Adrenal gland (tissue), 12 donors: ENCODE results near the gene ZMYND8. TPM values are rescaled to one million over a fixed set of nuclear protein-coding genes. Genes with fewer than 3 reads are reported as not detected.

Source experiments
- DNase-seq, 7 donors: peaks; one replicate each; pipeline ENCODE4 v3.0.0-alpha.2; 2019 to 2020
- H3K27ac ChIP-seq, 5 donors: fragments of 200-600 bp; sonication (generic) in 4 of 5; 1 replicate in 3 of 5; 2 replicates in 2 of 5; pipeline versions ENCODE4 v1.5.1 to v1.8.0; 2016 to 2020; ENCODE audit warnings: mild to moderate bottlenecking in 1 of 5
- H3K27me3 ChIP-seq: fragments of 200-600 bp; 2 replicates; pipeline ENCODE4 v1.8.0; 2021
- H3K36me3 ChIP-seq, 2 donors: fragments of 200-600 bp; replicated peaks in 1 of 2; 1 replicate in 1 of 2; 2 replicates in 1 of 2; pipeline versions ENCODE4 v1.5.1 to v1.8.0; 2018 to 2022
- H3K4me1 ChIP-seq, 2 donors: fragments of 200-600 bp; replicated peaks in 1 of 2; 1 replicate in 1 of 2; 2 replicates in 1 of 2; pipeline versions ENCODE4 v1.5.1 to v1.8.0; 2018 to 2021
- H3K4me3 ChIP-seq, 4 donors: fragments of 200-600 bp; sonication (generic) in 3 of 4; one replicate each; pipeline ENCODE4 v1.5.1; 2016 to 2018
- H3K9me3 ChIP-seq, 3 donors: fragments of 200-600 bp; sonication (generic) in 1 of 3; replicated peaks in 1 of 3; 1 replicate in 2 of 3; 2 replicates in 1 of 3; pipeline versions ENCODE4 v1.5.1 to v1.8.0; 2016 to 2021
- POLR2A ChIP-seq, 2 donors: fragments of 450-650 bp; IDR thresholded peaks; one replicate each; pipeline ENCODE4 v1.6.1; 2017; ENCODE audit warnings: antibody characterized with exemption in 2 of 2, mild to moderate bottlenecking in 2 of 2, moderate library complexity in 1 of 2
- WGBS, 4 donors: extraction: QIAGEN DNeasy Blood & Tissue Kit in 2 of 4; methylation state at CpG; one replicate each; pipeline versions ENCODE4 v1.1.5 to v1.1.7; 2013 to 2017; 5-methylcytosine and 5-hydroxymethylcytosine counted together
- intact Hi-C, 2 donors: fragments of 100-400 bp; cut with DNase I; formaldehyde crosslinking; loops; one replicate each; pipeline versions ENCODE4 v1.14.1 to v1.15.0; 2022 to 2023
- polyA plus RNA-seq, 3 donors: library from polyadenylated mRNA; stranded (reverse); fragments of 200-250 nt in 2 of 3; fragments of 350-450 nt in 1 of 3; fragmentation: Illumina TruSeq in 1 of 3; extraction: RNeasy Lipid Tissue Mini Kit (QIAGEN cat#74804) in 1 of 3; gene quantifications; one replicate each; pipeline ENCODE4 v1.2.3, GENCODE V29; 2013 to 2014
- total RNA-seq, 9 donors: library from RNA; depleted of rRNA in 4 of 9; stranded (reverse); fragments of >200 nt in 4 of 9; fragments of 120-200 nt in 1 of 9; fragmentation: NEBNext Ultra II Directional in 1 of 9; extraction: Animal tissue kit (Norgen Biotek cat#: 25700) in 1 of 9; gene quantifications; one replicate each; pipeline versions ENCODE4 v1.1.0 to v1.2.4, GENCODE V29; 2013 to 2023
- TF ChIP-seq, protein P1 (sequence below), 6 experiments: fragments of 450-650 bp in 4 of 6; fragments of 200-600 bp in 2 of 6; sonication (generic) in 1 of 6; IDR thresholded peaks; 1 replicate in 5 of 6; 2 replicates in 1 of 6; pipeline versions ENCODE4 v1.5.1 to v1.8.0; 2016 to 2021; ENCODE audit warnings: antibody characterized with exemption in 6 of 6, mild to moderate bottlenecking in 2 of 6, moderate library complexity in 1 of 6
- donor health status: healthy with polysubstance abuse.
- donor health status: Bipolar disorder and iron deficiency.
- donor health status: DM: yes; HTN: yes; CAD: no.
- donor health status: DM: no; HTN: no; CAD: no.
- donor health status: DM: no; HTN: no; CAD: no.
- donor health status: DM: yes; HTN: yes; CAD: no.

ZMYND8 gene
- total and polyA plus RNA-seq, 12 donors: 37.0 to 116 (median 67.2) TPM

- 91 to 93% (median 92%) methylated on average over 9 of the region's 9 CpGs for WGBS, 4 donors
- no peak for TF ChIP-seq POLR2A (IDR thresholded peaks at IDR 0.05)
- TF ChIP-seq, protein P1, sequence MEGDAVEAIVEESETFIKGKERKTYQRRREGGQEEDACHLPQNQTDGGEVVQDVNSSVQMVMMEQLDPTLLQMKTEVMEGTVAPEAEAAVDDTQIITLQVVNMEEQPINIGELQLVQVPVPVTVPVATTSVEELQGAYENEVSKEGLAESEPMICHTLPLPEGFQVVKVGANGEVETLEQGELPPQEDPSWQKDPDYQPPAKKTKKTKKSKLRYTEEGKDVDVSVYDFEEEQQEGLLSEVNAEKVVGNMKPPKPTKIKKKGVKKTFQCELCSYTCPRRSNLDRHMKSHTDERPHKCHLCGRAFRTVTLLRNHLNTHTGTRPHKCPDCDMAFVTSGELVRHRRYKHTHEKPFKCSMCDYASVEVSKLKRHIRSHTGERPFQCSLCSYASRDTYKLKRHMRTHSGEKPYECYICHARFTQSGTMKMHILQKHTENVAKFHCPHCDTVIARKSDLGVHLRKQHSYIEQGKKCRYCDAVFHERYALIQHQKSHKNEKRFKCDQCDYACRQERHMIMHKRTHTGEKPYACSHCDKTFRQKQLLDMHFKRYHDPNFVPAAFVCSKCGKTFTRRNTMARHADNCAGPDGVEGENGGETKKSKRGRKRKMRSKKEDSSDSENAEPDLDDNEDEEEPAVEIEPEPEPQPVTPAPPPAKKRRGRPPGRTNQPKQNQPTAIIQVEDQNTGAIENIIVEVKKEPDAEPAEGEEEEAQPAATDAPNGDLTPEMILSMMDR (IDR thresholded peaks at IDR 0.05): no peak
- no peak for DNase-seq
- no peaks in the 10 kb centered on the region for H3K9me3 ChIP-seq
- H3K27ac ChIP-seq: no peak overlapping the region
- intact Hi-C loops: loop anchor here in 1 of 2 donors (10.0 kb wide), 1 partner anchor 171 kb away; no protein-coding TSS in a partner anchor
- no peaks in the 10 kb centered on the region for H3K27me3 ChIP-seq
- H3K36me3 ChIP-seq: peaks cover 0 to 86% of the 10 kb centered on the region in 2 donors
- peaks cover 0 to 7% of the 10 kb centered on the region in 2 donors for H3K4me1 ChIP-seq
- H3K4me3 ChIP-seq: no peak overlapping the region
These were observed 142.5 kb downstream of the ZMYND8 start for GRCh38 chr20:47213966-47214365.

DNA sequence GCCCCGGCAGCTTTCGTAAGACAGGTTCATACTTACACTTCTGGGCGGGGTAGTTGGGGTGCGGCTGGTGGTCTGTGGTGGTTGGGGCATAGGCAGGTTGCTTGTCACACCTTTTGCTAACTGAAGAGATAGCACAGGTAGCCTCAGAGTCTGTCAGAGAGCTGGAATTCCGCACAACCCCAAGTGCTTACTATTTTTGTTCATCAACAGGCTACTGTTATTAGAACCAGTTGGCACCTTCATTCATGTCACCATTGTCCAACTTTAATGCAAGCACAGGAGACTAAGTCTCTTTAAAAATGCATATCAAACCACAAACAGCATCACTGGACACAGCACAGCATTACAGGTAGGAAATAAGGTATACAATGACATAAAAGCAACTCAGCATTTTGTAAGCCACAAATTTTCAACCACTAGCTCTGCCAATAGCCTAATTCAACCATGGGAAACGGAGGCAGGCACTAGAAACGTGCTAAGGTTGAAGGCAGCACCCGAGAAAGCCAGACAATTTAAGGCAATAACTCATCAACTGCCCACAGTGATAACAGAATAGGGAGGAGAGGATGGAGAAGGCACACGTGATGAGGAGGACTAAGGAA lies 143.8 kb downstream of the ZMYND8 start:
- TF ChIP-seq POLR2A (IDR thresholded peaks at IDR 0.05): no peak
- TF ChIP-seq, protein P1 (IDR thresholded peaks at IDR 0.05): no peak
- no peaks in the 10 kb centered on the region for H3K9me3 ChIP-seq
- no peak overlapping the region for H3K27ac ChIP-seq
- no peak overlapping the region for H3K4me3 ChIP-seq
- intact Hi-C loops: loop anchor here in 1 of 2 donors (10.0 kb wide), 1 partner anchor 172 kb away; no protein-coding TSS in a partner anchor
- H3K27me3 ChIP-seq: no peaks in the 10 kb centered on the region
- peak in 1 of 7 donors; percentile 3 for DNase-seq
- H3K4me1 ChIP-seq: peaks cover 0 to 7% of the 10 kb centered on the region in 2 donors
- 92 to 95% (median 94%) methylated on average over 9 of the region's 9 CpGs for WGBS, 4 donors
- peaks cover 0 to 86% of the 10 kb centered on the region in 2 donors for H3K36me3 ChIP-seq

DNA sequence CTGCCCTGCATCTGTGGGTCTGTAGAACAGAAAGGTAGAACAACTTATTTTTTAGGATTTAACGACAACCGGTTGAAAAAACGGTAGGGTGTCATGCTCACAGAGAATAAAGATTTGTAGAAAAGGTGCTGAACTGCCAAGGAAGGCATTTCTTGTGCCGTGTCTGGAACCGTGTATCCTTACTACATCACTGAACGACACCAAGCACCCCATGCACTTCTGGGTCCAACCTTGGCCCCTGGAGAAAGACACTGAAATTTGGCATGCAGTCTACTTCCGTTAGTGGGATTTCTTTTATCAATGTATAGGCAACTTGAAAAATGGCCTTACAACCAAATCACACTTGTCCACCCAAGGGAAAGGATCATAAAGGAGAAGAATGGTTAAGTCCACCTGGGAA lies 145.5 kb downstream of the ZMYND8 start:
- Histone ChIP-seq H3K4me3 (no peak overlapping the region), H3K4me1 (peaks cover 0 to 4% of the 10 kb centered on the region in 2 donors), H3K9me3 (no peaks in the 10 kb centered on the region), H3K27me3 (no peaks in the 10 kb centered on the region), H3K27ac (no peak overlapping the region), H3K36me3 (peaks cover 0 to 74% of the 10 kb centered on the region in 2 donors)
- 91 to 93% (median 92%) methylated on average over 7 of the region's 7 CpGs for WGBS, 4 donors
- intact Hi-C loops: loop anchor here in 1 of 2 donors (10.0 kb wide), 1 partner anchor 174 kb away; no protein-coding TSS in a partner anchor
- no peak for TF ChIP-seq POLR2A (IDR thresholded peaks at IDR 0.05)
- TF ChIP-seq, protein P1 (IDR thresholded peaks at IDR 0.05): no peak
- DNase-seq: no peak

GRCh38 chr20:47210470-47210869 lies 146.0 kb downstream of the ZMYND8 start:
- Histone ChIP-seq H3K4me3 (no peak overlapping the region), H3K27ac (no peak overlapping the region), H3K9me3 (no peaks in the 10 kb centered on the region), H3K36me3 (peaks cover 0 to 74% of the 10 kb centered on the region in 2 donors), H3K4me1 (no peaks in the 10 kb centered on the region), H3K27me3 (no peaks in the 10 kb centered on the region)
- intact Hi-C loops: loop anchor here in 1 of 2 donors (10.0 kb wide), 1 partner anchor 174 kb away; no protein-coding TSS in a partner anchor
- TF ChIP-seq, protein P1 (IDR thresholded peaks at IDR 0.05): no peak
- no peak for TF ChIP-seq POLR2A (IDR thresholded peaks at IDR 0.05)
- no peak for DNase-seq
- WGBS, 4 donors: 90 to 97% (median 93%) methylated on average over 13 of the region's 13 CpGs
